NB4 (cell line): Measurements from ENCODE around the gene SLC46A2.

Experiments used
- CTCF ChIP-seq: IDR thresholded peaks from one replicate; pipeline ENCODE4 v1.5.1; 2012; ENCODE audit warnings: low read depth, low read length
- MYC ChIP-seq: IDR thresholded peaks from 2 replicates; pipeline ENCODE4 v1.6.1; 2011; ENCODE audit warnings: low read depth, low read length
- POLR2A ChIP-seq: IDR thresholded peaks from 2 replicates; pipeline ENCODE4 v1.6.1; 2011; ENCODE audit warnings: mild to moderate bottlenecking; ENCODE audit not compliant: insufficient read length; ENCODE audit errors: extremely low read depth
- TF ChIP-seq, protein P1 (sequence below): IDR thresholded peaks from 2 replicates; pipeline ENCODE4 v1.6.1; 2011; ENCODE audit warnings: low read depth, low read length

DNA sequence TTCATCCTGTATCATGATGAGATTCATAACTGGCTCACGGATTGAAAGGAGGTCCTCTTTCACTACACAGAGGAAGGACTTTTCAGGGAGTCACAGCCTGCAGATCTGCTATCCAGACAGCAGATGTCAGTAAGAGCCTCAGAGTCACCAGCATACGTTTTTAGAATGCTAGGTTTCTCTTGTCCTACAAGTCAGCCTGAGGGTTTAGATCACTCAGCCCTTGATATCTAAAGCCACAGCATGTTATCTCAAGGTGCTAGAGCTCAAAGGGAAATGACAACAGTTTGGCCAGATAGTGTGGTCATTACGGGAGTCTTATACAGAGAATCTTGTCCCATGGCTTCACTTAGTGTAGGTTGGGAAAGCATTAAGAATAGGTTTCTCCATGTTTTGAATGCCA is 30.9 kb upstream of the SLC46A2 start:
- TF ChIP-seq POLR2A (no peak), CTCF (peak; percentile 76), MYC (no peak)
- TF ChIP-seq, protein P1, sequence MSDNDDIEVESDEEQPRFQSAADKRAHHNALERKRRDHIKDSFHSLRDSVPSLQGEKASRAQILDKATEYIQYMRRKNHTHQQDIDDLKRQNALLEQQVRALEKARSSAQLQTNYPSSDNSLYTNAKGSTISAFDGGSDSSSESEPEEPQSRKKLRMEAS, result no peak
